Panc1 (cell line): ENCODE results near the gene GCKR. TPM values are rescaled to one million over a fixed set of nuclear protein-coding genes. Genes with fewer than 3 reads are reported as not detected.

Experiments used
- ATAC-seq: fragments of 200-7000 bp; cut with Tn5 transposase; 2 replicates; pipeline ENCODE4 v1.9.1; 2020; ENCODE audit warnings: mild to moderate bottlenecking, moderate library complexity
- BruUV-seq: library from RNA; stranded (reverse); fragments of 400-500 nt; replicated peaks from 2 replicates; lab custom pipeline; 2021; lab: Mats Ljungman, UMichigan
- CTCF ChIA-PET: fragments of 300-600 bp; sonication (Branson Sonifier 250); formaldehyde crosslinking; loops from one replicate; lab custom pipeline; 2022; ENCODE audit warnings: antibody characterized with exemption; lab: Charles Lee
- POLR2A ChIA-PET: fragments of 300-600 bp; sonication (Branson Sonifier 250); formaldehyde crosslinking; loops from one replicate; lab custom pipeline; 2022; ENCODE audit warnings: antibody characterized with exemption; lab: Charles Lee
- DNase-seq: peaks from one replicate; pipeline ENCODE4 v3.0.0-alpha.2; 2010; ENCODE audit warnings: low read depth, low spot score
- H3K27ac ChIP-seq: 2 replicates; pipeline ENCODE4 v1.5.1; 2011; ENCODE audit warnings: mild to moderate bottlenecking, low read length, inconsistent platforms
- H3K27me3 ChIP-seq: fragments of 200-500 bp; sonication (Bioruptor generic); 2 replicates; pipeline ENCODE4 v1.6.0; 2014; ENCODE audit warnings: low read length, inconsistent platforms; ENCODE audit not compliant: control insufficient read depth, insufficient read depth
- H3K36me3 ChIP-seq: fragments of 200-500 bp; sonication (Bioruptor generic); 2 replicates; pipeline ENCODE4 v1.5.1; 2014; ENCODE audit warnings: inconsistent platforms, mild to moderate bottlenecking, low read length, moderate library complexity; ENCODE audit not compliant: control insufficient read depth, insufficient read depth
- H3K4me1 ChIP-seq: 2 replicates; pipeline ENCODE4 v1.5.1; 2011; ENCODE audit warnings: inconsistent platforms, mild to moderate bottlenecking, low read length, moderate library complexity; ENCODE audit not compliant: control insufficient read depth, insufficient read depth
- H3K4me3 ChIP-seq, 2 experiments: 2 replicates each; pipeline ENCODE4 v1.5.1; 2011 to 2012; ENCODE audit warnings: low read depth in 2 of 2, low read length in 2 of 2, mild to moderate bottlenecking in 2 of 2, inconsistent platforms in 1 of 2, moderate library complexity in 1 of 2
- H3K9me3 ChIP-seq: fragments of 200-500 bp; sonication (Bioruptor generic); 2 replicates; pipeline ENCODE4 v1.5.1; 2014; ENCODE audit warnings: low read depth, mild to moderate bottlenecking, inconsistent platforms, low read length, moderate library complexity; ENCODE audit not compliant: control insufficient read depth, insufficient read depth
- POLR2AphosphoS5 ChIP-seq: IDR thresholded peaks from 2 replicates; pipeline ENCODE4 v1.6.1; 2012; ENCODE audit warnings: mild to moderate bottlenecking, low read depth, low read length, moderate library complexity
- SIN3A ChIP-seq: IDR thresholded peaks from 2 replicates; pipeline ENCODE4 v1.6.1; 2012; ENCODE audit warnings: low read depth, mild to moderate bottlenecking, low read length, moderate library complexity, borderline replicate concordance; ENCODE audit not compliant: insufficient read depth
- TCF7L2 ChIP-seq: IDR thresholded peaks from 2 replicates; pipeline ENCODE4 v1.6.1; 2011; ENCODE audit warnings: mild to moderate bottlenecking, low read depth, low read length, inconsistent platforms
- in situ Hi-C: cut with HindIII; loops from 2 replicates; pipeline ENCODE4 v1.10.0; 2016; ENCODE audit warnings: low sequenced_read_pairs, low pct_unique_long_range_greater_than_20kb
- intact Hi-C: fragments of 100-400 bp; cut with micrococcal nuclease; formaldehyde crosslinking; loops from one replicate; pipeline ENCODE4 v1.10.0; 2022; ENCODE audit not compliant: unreplicated experiment
- total RNA-seq: library from RNA; stranded (reverse); gene quantifications from one replicate; pipeline ENCODE4 v1.2.1, GENCODE V29; 2021; ENCODE audit not compliant: unreplicated experiment
- TF ChIP-seq, protein P1 (sequence below), 2 experiments: IDR thresholded peaks; 2 replicates each; pipeline ENCODE4 v1.6.1; 2011 to 2012; ENCODE audit warnings: low read depth in 2 of 2, control low read depth in 1 of 2, low read length in 1 of 2, mild to moderate bottlenecking in 1 of 2, moderate library complexity in 1 of 2; ENCODE audit not compliant: insufficient read depth in 1 of 2
- TF ChIP-seq, protein P2 (sequence below): fragments of 450-650 bp; IDR thresholded peaks from 2 replicates; pipeline ENCODE4 v1.5.1; 2017; ENCODE audit warnings: mild to moderate bottlenecking

GCKR gene
- total RNA-seq, 1 experiment from 2014 or later = 0.33 TPM

DNA sequence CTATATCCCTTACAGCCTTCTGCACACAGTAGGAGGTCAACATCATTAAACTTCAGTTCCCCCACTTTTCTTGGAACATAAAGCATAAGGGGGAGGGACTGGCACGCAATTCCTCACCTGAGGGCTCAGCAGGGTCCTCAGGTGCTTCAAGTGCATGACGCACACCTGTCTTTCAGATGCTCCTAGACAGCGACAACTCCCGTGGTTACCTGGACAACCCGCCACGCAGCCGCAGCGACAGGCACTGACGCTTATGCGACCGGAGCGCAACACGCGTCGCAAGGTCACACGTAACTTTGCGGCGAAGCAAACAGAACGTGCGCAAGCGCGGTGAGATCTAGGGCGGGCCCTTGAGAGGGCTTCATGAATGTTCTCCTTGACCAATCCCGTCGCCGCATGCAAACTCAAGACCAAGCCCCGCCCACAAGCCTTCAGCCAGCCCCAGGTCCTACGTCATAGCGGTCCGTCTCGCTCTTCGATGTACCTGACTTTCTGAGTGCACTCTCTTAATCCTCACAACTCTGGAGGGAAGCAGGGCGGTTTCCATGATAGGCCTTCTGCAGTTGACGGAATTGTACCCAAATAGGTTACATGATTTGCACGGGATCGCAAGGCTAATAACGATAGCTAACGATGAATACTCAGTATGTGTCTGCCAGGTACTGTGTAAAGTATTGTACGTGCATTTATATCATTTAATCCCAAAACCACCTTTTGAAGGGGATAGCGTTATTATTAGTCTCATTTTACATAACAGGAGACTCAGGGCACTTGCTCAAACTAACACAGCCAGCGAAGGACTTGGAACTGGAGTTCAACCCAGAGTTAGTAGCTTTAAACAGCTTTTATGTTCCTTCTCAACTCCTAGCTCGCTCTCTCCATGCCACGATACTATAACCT, 6.9 kb upstream of the GCKR start, which contains the start of gene IFT172:
Gene IFT172 (minus strand): TSS at position 246 of the 900 bp plus-strand sequence. CDS start 90 bp downstream, at position 156.
- no peaks in the 10 kb centered on the region for H3K36me3 ChIP-seq
- CTCF ChIA-PET = interaction anchor here (0.6 kb wide), 1 partner anchor 14 kb away, joined by 3 read pairs; no protein-coding TSS in a partner anchor
- peak within 1 kb of the TSS; percentile 80 for H3K27ac ChIP-seq
- TF ChIP-seq TCF7L2 (peak; percentile 73), POLR2AphosphoS5 (peak; percentile 42; the same call in 1 of the 2 replicates), SIN3A (peak; percentile 95)
- TF ChIP-seq, protein P1, sequence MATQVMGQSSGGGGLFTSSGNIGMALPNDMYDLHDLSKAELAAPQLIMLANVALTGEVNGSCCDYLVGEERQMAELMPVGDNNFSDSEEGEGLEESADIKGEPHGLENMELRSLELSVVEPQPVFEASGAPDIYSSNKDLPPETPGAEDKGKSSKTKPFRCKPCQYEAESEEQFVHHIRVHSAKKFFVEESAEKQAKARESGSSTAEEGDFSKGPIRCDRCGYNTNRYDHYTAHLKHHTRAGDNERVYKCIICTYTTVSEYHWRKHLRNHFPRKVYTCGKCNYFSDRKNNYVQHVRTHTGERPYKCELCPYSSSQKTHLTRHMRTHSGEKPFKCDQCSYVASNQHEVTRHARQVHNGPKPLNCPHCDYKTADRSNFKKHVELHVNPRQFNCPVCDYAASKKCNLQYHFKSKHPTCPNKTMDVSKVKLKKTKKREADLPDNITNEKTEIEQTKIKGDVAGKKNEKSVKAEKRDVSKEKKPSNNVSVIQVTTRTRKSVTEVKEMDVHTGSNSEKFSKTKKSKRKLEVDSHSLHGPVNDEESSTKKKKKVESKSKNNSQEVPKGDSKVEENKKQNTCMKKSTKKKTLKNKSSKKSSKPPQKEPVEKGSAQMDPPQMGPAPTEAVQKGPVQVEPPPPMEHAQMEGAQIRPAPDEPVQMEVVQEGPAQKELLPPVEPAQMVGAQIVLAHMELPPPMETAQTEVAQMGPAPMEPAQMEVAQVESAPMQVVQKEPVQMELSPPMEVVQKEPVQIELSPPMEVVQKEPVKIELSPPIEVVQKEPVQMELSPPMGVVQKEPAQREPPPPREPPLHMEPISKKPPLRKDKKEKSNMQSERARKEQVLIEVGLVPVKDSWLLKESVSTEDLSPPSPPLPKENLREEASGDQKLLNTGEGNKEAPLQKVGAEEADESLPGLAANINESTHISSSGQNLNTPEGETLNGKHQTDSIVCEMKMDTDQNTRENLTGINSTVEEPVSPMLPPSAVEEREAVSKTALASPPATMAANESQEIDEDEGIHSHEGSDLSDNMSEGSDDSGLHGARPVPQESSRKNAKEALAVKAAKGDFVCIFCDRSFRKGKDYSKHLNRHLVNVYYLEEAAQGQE (IDR thresholded peaks at IDR 0.05; ENCODE audit: insufficient read depth in 1 of 2, low read depth in 2 of 2, low read length in 1 of 2) = 0 out of 4 replicates have a peak, but pooled peaks of 1 of the 2 experiments have one; percentile 31
- TF ChIP-seq, protein P2, sequence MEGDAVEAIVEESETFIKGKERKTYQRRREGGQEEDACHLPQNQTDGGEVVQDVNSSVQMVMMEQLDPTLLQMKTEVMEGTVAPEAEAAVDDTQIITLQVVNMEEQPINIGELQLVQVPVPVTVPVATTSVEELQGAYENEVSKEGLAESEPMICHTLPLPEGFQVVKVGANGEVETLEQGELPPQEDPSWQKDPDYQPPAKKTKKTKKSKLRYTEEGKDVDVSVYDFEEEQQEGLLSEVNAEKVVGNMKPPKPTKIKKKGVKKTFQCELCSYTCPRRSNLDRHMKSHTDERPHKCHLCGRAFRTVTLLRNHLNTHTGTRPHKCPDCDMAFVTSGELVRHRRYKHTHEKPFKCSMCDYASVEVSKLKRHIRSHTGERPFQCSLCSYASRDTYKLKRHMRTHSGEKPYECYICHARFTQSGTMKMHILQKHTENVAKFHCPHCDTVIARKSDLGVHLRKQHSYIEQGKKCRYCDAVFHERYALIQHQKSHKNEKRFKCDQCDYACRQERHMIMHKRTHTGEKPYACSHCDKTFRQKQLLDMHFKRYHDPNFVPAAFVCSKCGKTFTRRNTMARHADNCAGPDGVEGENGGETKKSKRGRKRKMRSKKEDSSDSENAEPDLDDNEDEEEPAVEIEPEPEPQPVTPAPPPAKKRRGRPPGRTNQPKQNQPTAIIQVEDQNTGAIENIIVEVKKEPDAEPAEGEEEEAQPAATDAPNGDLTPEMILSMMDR = no peak
- H3K4me3 ChIP-seq = peak within 1 kb of the TSS; percentile 81 to 99
- DNase-seq = peak; percentile 99
- POLR2A ChIA-PET = no interaction called here
- in situ Hi-C loops (no loop called here), intact Hi-C loops (no loop called here)
- H3K27me3 ChIP-seq = no peaks in the 10 kb centered on the region
- no TSS peak for BruUV-seq
- peaks cover 7% of the 10 kb centered on the region; the same call in 1 of the 2 replicates for H3K4me1 ChIP-seq
- H3K9me3 ChIP-seq = no peaks in the 10 kb centered on the region
- ATAC-seq = peak; percentile 96

DNA sequence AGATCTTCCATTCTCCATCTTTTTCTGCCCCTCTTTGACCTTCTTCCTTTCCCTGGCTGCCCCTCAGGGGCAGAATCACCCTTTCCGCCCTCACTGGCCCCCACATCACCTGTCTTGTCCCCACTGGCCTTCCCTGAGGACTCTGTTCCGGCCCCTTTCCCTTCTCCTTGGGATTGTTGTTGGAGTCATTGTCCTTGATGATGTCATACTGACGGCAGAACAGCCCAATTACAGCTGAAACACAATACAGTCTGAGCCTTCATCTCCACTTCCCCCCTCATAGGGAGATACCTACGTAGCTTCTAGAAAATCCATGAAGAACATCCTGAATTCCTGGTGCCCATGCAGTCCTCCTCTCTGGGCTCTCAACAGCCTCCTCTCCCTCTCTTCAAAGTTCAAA, 4.1 kb upstream of the GCKR start:
- peaks cover 7% of the 10 kb centered on the region for H3K4me1 ChIP-seq
- peaks cover 19% of the 10 kb centered on the region for H3K27me3 ChIP-seq
- CTCF ChIA-PET = no interaction called here
- POLR2A ChIA-PET = no interaction called here
- H3K4me3 ChIP-seq = no peak overlapping the region
- H3K9me3 ChIP-seq = no peaks in the 10 kb centered on the region
- in situ Hi-C loops = no loop called here
- ATAC-seq = no peak
- no peak for DNase-seq
- intact Hi-C loops = no loop called here
- BruUV-seq = no TSS peak
- no peak overlapping the region for H3K27ac ChIP-seq
- H3K36me3 ChIP-seq = no peaks in the 10 kb centered on the region
- TF ChIP-seq TCF7L2 (no peak), SIN3A (no peak), POLR2AphosphoS5 (no peak)
- TF ChIP-seq, protein P2 = no peak
- TF ChIP-seq, protein P1 (IDR thresholded peaks at IDR 0.05; ENCODE audit: insufficient read depth in 1 of 2, low read depth in 2 of 2, low read length in 1 of 2) = no peak
